Calu3 (cell line): ENCODE data around the gene IL17RC. TPM values are rescaled to one million over a fixed set of nuclear protein-coding genes. Genes with fewer than 3 reads are reported as not detected.

ENCODE experiments used
- BruUV-seq: library from RNA; stranded (reverse); fragments of 400-500 nt; replicated peaks from 2 replicates; lab custom pipeline; 2021; lab: Mats Ljungman, UMichigan
- CTCF ChIA-PET: fragments of 300-600 bp; sonication (Branson Sonifier 250); formaldehyde crosslinking; loops from one replicate; lab custom pipeline; 2022; ENCODE audit warnings: antibody characterized with exemption; lab: Charles Lee
- DNase-seq: peaks from one replicate; pipeline ENCODE4 v3.0.0; 2022
- H3K27ac Mint-ChIP-seq: one replicate; pipeline ENCODE4 v1.8.0; 2022; ENCODE audit warnings: mixed read lengths; ENCODE audit not compliant: unreplicated experiment
- H3K27me3 Mint-ChIP-seq: one replicate; pipeline ENCODE4 v1.8.0; 2022; ENCODE audit warnings: mixed read lengths; ENCODE audit not compliant: unreplicated experiment
- H3K36me3 Mint-ChIP-seq: one replicate; pipeline ENCODE4 v1.8.0; 2022; ENCODE audit warnings: mild to moderate bottlenecking, moderate library complexity, mixed read lengths; ENCODE audit not compliant: insufficient read depth, unreplicated experiment
- H3K4me1 Mint-ChIP-seq: one replicate; pipeline ENCODE4 v1.8.0; 2022; ENCODE audit warnings: mild to moderate bottlenecking, low read depth, mixed read lengths; ENCODE audit not compliant: unreplicated experiment
- H3K4me3 Mint-ChIP-seq: one replicate; pipeline ENCODE4 v1.8.0; 2022; ENCODE audit warnings: mild to moderate bottlenecking, low read depth, moderate library complexity, mixed read lengths; ENCODE audit not compliant: unreplicated experiment
- H3K9me3 Mint-ChIP-seq: one replicate; pipeline ENCODE4 v1.8.0; 2022; ENCODE audit warnings: low read depth, mixed read lengths; ENCODE audit not compliant: unreplicated experiment
- intact Hi-C: fragments of 100-400 bp; cut with micrococcal nuclease; formaldehyde crosslinking; loops from one replicate; pipeline ENCODE4 v1.10.0; 2022; ENCODE audit not compliant: unreplicated experiment
- total RNA-seq: library from RNA; stranded (reverse); gene quantifications from 2 replicates; pipeline ENCODE4 v1.2.3, GENCODE V29; 2022
- TF ChIP-seq, protein P1 (sequence below): fragments of 200-600 bp; IDR thresholded peaks from one replicate; pipeline ENCODE4 v1.8.0; 2022; ENCODE audit warnings: antibody characterized with exemption; ENCODE audit not compliant: unreplicated experiment

Gene IL17RC
- total RNA-seq, 1 experiment from 2014 or later: 19.1 TPM

GRCh38 chr3:9901967-9902366, 14.9 kb upstream of the IL17RC start:
- no peak for DNase-seq
- H3K4me1 Mint-ChIP-seq: peaks cover 50% of the 10 kb centered on the region
- H3K36me3 Mint-ChIP-seq: peaks cover 14% of the 10 kb centered on the region
- H3K27ac Mint-ChIP-seq: peak overlapping the region; percentile 42
- no peaks in the 10 kb centered on the region for H3K27me3 Mint-ChIP-seq
- H3K9me3 Mint-ChIP-seq: no peaks in the 10 kb centered on the region
- no TSS peak for BruUV-seq
- CTCF ChIA-PET: interaction anchor here (0.5 to 1.2 kb wide), 6 partner anchors 9 to 288 kb away, joined by 3 to 5 read pairs (median 4); partner anchors contain the start of gene IL17RC
- TF ChIP-seq, protein P1, sequence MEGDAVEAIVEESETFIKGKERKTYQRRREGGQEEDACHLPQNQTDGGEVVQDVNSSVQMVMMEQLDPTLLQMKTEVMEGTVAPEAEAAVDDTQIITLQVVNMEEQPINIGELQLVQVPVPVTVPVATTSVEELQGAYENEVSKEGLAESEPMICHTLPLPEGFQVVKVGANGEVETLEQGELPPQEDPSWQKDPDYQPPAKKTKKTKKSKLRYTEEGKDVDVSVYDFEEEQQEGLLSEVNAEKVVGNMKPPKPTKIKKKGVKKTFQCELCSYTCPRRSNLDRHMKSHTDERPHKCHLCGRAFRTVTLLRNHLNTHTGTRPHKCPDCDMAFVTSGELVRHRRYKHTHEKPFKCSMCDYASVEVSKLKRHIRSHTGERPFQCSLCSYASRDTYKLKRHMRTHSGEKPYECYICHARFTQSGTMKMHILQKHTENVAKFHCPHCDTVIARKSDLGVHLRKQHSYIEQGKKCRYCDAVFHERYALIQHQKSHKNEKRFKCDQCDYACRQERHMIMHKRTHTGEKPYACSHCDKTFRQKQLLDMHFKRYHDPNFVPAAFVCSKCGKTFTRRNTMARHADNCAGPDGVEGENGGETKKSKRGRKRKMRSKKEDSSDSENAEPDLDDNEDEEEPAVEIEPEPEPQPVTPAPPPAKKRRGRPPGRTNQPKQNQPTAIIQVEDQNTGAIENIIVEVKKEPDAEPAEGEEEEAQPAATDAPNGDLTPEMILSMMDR: no peak
- peak overlapping the region; percentile 82 for H3K4me3 Mint-ChIP-seq
- intact Hi-C loops: no loop called here

DNA sequence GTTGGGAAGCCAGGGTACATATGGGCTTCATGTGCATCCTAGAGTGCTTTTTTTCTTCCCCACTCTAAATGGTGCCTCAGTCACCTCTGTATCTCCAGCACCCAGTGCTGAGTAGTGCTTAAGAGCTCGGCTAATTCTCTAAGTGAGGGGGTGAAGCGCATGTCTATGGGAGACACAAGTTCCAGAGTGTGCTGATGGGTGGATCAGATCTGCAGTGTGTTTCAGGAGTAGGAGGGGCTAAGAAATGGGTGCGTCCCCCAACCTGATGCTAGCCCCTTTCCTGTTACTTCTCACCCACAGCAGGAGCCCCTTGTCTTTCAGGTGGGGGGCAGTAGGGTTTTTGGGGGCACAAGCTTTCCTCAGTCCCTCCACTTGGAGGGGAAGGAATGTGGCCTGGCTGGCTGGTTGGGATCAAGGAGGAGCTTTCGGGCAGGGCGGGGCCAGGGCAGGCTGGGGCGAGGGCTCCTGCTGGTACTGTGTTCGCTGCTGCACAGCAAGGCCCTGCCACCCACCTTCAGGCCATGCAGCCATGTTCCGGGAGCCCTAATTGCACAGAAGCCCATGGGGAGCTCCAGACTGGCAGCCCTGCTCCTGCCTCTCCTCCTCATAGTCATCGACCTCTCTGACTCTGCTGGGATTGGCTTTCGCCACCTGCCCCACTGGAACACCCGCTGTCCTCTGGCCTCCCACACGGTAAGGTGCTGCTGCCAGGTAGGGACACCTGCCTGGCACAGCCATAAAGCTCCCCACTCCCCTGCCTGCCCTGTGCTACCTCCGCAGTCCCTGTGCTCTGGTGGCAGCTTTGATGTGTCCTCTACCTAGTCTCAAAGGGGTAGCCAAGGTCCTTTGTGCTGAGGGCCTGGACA, 14.3 kb upstream of the IL17RC start, which contains the start of gene IL17RE:
Gene IL17RE, plus strand, starts transcription at position 477 of the 866 bp plus-strand sequence. Its CDS starts 85 bp downstream, at position 562.
- peak; percentile 76 for DNase-seq
- TF ChIP-seq, protein P1: no peak
- Mint-ChIP-seq H3K36me3 (peaks cover 14% of the 10 kb centered on the region), H3K4me3 (peak within 1 kb of the TSS; percentile 82), H3K9me3 (no peaks in the 10 kb centered on the region), H3K27ac (peak within 1 kb of the TSS; percentile 42), H3K4me1 (peaks cover 45% of the 10 kb centered on the region), H3K27me3 (no peaks in the 10 kb centered on the region)
- BruUV-seq: no TSS peak
- intact Hi-C loops: no loop called here
- CTCF ChIA-PET: interaction anchor here (0.5 to 1.2 kb wide), 5 partner anchors 9 to 287 kb away, joined by 3 to 4 read pairs (median 3); no protein-coding TSS in a partner anchor

DNA sequence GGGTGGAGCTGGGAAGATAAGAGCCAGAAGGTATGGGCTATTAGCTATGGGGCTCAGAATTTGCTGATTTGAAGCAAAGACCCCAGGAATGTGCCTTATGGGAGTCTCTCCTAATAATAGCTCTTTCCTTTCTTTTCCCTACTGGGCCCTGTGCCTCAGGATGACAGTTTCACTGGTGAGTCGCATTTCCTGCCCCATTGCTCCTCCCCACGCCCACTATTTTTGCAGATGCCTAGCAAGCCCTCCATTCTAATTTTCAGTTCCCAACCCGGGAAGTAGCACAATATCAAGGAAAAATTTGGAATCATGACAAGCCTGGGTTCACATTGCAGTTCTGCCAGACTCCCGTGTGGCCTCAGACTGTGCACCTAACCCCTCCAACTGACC, 13.7 kb upstream of the IL17RC start:
- Mint-ChIP-seq H3K9me3 (no peaks in the 10 kb centered on the region), H3K4me1 (peaks cover 39% of the 10 kb centered on the region), H3K27ac (peak overlapping the region; percentile 42), H3K27me3 (no peaks in the 10 kb centered on the region), H3K36me3 (peaks cover 14% of the 10 kb centered on the region), H3K4me3 (peak overlapping the region; percentile 82)
- intact Hi-C loops: no loop called here
- DNase-seq: no peak
- TF ChIP-seq, protein P1: no peak
- TSS peak; percentile 51 for BruUV-seq
- CTCF ChIA-PET: interaction anchor here (1.0 to 1.2 kb wide), 2 partner anchors 9 to 10 kb away, joined by 3 read pairs; no protein-coding TSS in a partner anchor

DNA sequence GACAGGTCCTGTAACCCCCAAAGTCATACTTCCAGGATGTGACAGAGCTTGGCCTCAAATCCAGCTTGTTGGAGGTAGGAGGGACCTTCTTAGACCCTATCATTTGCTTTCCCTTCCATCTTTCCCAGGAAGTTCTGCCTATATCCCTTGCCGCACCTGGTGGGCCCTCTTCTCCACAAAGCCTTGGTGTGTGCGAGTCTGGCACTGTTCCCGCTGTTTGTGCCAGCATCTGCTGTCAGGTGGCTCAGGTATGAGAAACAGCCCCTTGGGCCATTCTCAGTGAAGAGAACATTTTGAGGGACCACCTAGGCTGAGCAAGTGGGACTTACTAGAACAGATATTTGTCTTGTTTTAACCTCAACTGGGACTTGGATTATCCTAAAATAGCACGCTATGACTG, 13.0 kb upstream of the IL17RC start:
- CTCF ChIA-PET: no interaction called here
- peaks cover 14% of the 10 kb centered on the region for H3K36me3 Mint-ChIP-seq
- H3K4me1 Mint-ChIP-seq: peaks cover 32% of the 10 kb centered on the region

More for the DNA sequence above, 13.0 kb upstream of the IL17RC start:
- TF ChIP-seq, protein P1: no peak
- Mint-ChIP-seq H3K27me3 (no peaks in the 10 kb centered on the region), H3K27ac (no peak overlapping the region), H3K9me3 (no peaks in the 10 kb centered on the region), H3K4me3 (peak overlapping the region; percentile 82)
- no peak for DNase-seq
- intact Hi-C loops: no loop called here
- BruUV-seq: no TSS peak
